CD4-positive, alpha-beta T cell (primary cell): ENCODE data around the gene ACCSL. TPM values are rescaled to one million over a fixed set of nuclear protein-coding genes. Genes with fewer than 3 reads are reported as not detected.

Source experiments
- ATAC-seq: fragments of 200-7000 bp; cut with Tn5 transposase; one replicate; pipeline ENCODE4 v1.10.0; 2022; ENCODE audit warnings: mild to moderate bottlenecking; ENCODE audit not compliant: poor library complexity
- CTCF ChIA-PET: fragments of 350-600 bp; sonication (Branson Sonifier 250); formaldehyde crosslinking; loops from one replicate; lab custom pipeline; 2021; ENCODE audit warnings: antibody characterized with exemption, inconsistent platforms; lab: Charles Lee
- POLR2A ChIA-PET: fragments of 350-600 bp; sonication (Branson Sonifier 250); formaldehyde crosslinking; loops from one replicate; lab custom pipeline; 2021; ENCODE audit warnings: antibody characterized with exemption, inconsistent platforms; lab: Charles Lee
- DNase-seq, 14 experiments: peaks; one replicate each; pipeline ENCODE4 v3.0.0-alpha.2; 2013 to 2020; ENCODE audit warnings: mixed read lengths in 2 of 14
- H3K27ac ChIP-seq, 2 donors: one replicate each; pipeline versions ENCODE4 v1.5.1 to v1.7.0; 2013; ENCODE audit warnings: low read length in 2 of 2, low read depth in 1 of 2, mild to moderate bottlenecking in 1 of 2
- H3K27me3 ChIP-seq, 2 experiments: 1 replicate in 1 of 2; 2 replicates in 1 of 2; pipeline versions ENCODE4 v1.6.1 to v1.7.0; 2013; ENCODE audit warnings: low read length in 2 of 2, control low read depth in 1 of 2, mild to moderate bottlenecking in 1 of 2, moderate library complexity in 1 of 2; ENCODE audit not compliant: insufficient read depth in 2 of 2, control insufficient read depth in 1 of 2
- H3K36me3 ChIP-seq: one replicate; pipeline ENCODE4 v1.6.1; 2013; ENCODE audit warnings: low read length, control low read depth; ENCODE audit not compliant: insufficient read depth
- H3K4me1 ChIP-seq: one replicate; pipeline ENCODE4 v1.6.1; 2013; ENCODE audit warnings: low read length, control low read depth; ENCODE audit not compliant: insufficient read depth
- H3K4me3 ChIP-seq: one replicate; pipeline ENCODE4 v1.5.1; 2013; ENCODE audit warnings: mild to moderate bottlenecking, low read length, moderate library complexity
- H3K9me3 ChIP-seq, 2 experiments: 1 replicate in 1 of 2; 2 replicates in 1 of 2; pipeline versions ENCODE4 v1.6.1 to v1.7.0; 2013; ENCODE audit warnings: low read length in 2 of 2, mild to moderate bottlenecking in 2 of 2, control low read depth in 1 of 2, moderate library complexity in 1 of 2; ENCODE audit not compliant: control insufficient read depth in 1 of 2, insufficient read depth in 1 of 2
- H3K27ac Mint-ChIP-seq: one replicate; pipeline ENCODE4 v1.8.0; 2020; ENCODE audit warnings: mixed read lengths
- H3K27me3 Mint-ChIP-seq: one replicate; pipeline ENCODE4 v1.8.0; 2021; ENCODE audit warnings: mixed read lengths
- H3K36me3 Mint-ChIP-seq: one replicate; pipeline ENCODE4 v1.8.0; 2021; ENCODE audit warnings: low read depth, mixed read lengths
- H3K4me1 Mint-ChIP-seq: one replicate; pipeline ENCODE4 v1.8.0; 2021; ENCODE audit warnings: low read depth, mixed read lengths
- H3K4me3 Mint-ChIP-seq: one replicate; pipeline ENCODE4 v1.8.0; 2020; ENCODE audit warnings: mild to moderate bottlenecking, mixed read lengths
- H3K9me3 Mint-ChIP-seq: one replicate; pipeline ENCODE4 v1.8.0; 2020; ENCODE audit warnings: mixed read lengths
- intact Hi-C, 2 experiments: fragments of 100-400 bp; cut with DNase I in 1 of 2; cut with micrococcal nuclease in 1 of 2; formaldehyde crosslinking; loops; one replicate each; pipeline versions ENCODE4 v1.15.1 to v1.9.0; 2023 to 2025; cut with DNase I, micrococcal nuclease
- total RNA-seq, 174 experiments: library from RNA in 2 of 174; stranded (reverse) in 2 of 174; gene quantifications; one replicate each; pipeline ENCODE4 v1.2.3 and lab custom pipeline; 2021 to 2026
- TF ChIP-seq, protein P1 (sequence below): fragments of 200-600 bp; IDR thresholded peaks from one replicate; pipeline ENCODE4 v1.8.0; 2022; ENCODE audit warnings: antibody characterized with exemption, mild to moderate bottlenecking

The ACCSL gene
- total RNA-seq, 2 experiments from 2014 or later, result not detected

DNA sequence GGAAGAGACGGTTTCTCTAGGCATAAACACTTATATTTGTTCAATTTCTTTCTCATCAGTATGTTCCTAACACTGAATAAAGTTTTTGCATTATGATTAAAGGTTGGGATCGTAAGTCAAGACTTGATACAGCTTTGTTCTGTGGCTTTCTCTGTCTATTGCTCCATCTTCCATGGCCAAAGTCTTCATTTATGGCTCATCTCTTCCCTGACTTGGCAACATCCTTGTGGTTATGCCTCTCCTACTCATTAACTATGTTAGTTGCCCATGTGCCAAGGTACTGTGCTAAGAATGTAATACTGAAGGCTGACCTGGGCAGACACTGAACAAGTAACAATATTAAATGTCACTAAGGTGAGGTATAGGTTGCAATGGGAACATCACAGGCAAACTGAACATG, 1.6 kb upstream of the ACCSL start:
- intact Hi-C loops, result no loop called here
- no peak overlapping the region for H3K27ac Mint-ChIP-seq
- no peaks in the 10 kb centered on the region for H3K36me3 ChIP-seq
- peaks cover 4% of the 10 kb centered on the region for H3K27me3 Mint-ChIP-seq
- peaks cover 0 to 3% of the 10 kb centered on the region in 2 experiments for H3K9me3 ChIP-seq
- TF ChIP-seq, protein P1, sequence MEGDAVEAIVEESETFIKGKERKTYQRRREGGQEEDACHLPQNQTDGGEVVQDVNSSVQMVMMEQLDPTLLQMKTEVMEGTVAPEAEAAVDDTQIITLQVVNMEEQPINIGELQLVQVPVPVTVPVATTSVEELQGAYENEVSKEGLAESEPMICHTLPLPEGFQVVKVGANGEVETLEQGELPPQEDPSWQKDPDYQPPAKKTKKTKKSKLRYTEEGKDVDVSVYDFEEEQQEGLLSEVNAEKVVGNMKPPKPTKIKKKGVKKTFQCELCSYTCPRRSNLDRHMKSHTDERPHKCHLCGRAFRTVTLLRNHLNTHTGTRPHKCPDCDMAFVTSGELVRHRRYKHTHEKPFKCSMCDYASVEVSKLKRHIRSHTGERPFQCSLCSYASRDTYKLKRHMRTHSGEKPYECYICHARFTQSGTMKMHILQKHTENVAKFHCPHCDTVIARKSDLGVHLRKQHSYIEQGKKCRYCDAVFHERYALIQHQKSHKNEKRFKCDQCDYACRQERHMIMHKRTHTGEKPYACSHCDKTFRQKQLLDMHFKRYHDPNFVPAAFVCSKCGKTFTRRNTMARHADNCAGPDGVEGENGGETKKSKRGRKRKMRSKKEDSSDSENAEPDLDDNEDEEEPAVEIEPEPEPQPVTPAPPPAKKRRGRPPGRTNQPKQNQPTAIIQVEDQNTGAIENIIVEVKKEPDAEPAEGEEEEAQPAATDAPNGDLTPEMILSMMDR, result no peak
- no peak overlapping the region for H3K4me3 ChIP-seq
- H3K4me1 ChIP-seq, result no peaks in the 10 kb centered on the region
- H3K9me3 Mint-ChIP-seq, result peaks cover 3% of the 10 kb centered on the region
- DNase-seq, result no peak
- H3K27me3 ChIP-seq, result no peaks in the 10 kb centered on the region
- no peaks in the 10 kb centered on the region for H3K4me1 Mint-ChIP-seq
- H3K36me3 Mint-ChIP-seq, result no peaks in the 10 kb centered on the region
- H3K4me3 Mint-ChIP-seq, result no peak overlapping the region
- no peak overlapping the region for H3K27ac ChIP-seq
- no peak for ATAC-seq
- POLR2A ChIA-PET, result no interaction called here
- CTCF ChIA-PET, result no interaction called here

DNA sequence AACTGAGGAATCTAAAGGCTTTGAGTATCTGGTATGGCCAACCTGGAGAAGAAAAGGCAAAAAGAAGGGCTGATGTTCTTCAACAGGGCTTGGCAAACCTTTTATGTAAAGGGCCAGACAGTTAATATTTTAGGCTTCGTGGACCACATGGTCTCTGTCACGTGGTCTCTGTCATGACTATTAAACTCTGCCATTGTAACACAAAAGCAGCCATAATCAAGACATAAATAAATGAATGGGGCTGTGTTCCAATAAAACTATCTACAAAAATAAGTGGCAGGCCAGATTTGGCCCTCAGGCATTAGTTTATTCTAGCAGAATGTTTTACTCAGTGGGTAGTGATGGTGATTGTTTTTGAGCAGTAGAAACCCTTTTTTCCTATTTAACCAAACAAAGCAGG, 483 bp upstream of the ACCSL start:
- Mint-ChIP-seq H3K36me3 (no peaks in the 10 kb centered on the region), H3K9me3 (no peaks in the 10 kb centered on the region), H3K4me3 (no peak overlapping the region), H3K27ac (no peak overlapping the region), H3K4me1 (no peaks in the 10 kb centered on the region), H3K27me3 (peaks cover 4% of the 10 kb centered on the region)
- no peak for DNase-seq
- Histone ChIP-seq H3K9me3 (no peaks in the 10 kb centered on the region), H3K36me3 (no peaks in the 10 kb centered on the region), H3K27me3 (no peaks in the 10 kb centered on the region), H3K27ac (no peak overlapping the region), H3K4me3 (no peak overlapping the region), H3K4me1 (no peaks in the 10 kb centered on the region)
- CTCF ChIA-PET, result no interaction called here
- POLR2A ChIA-PET, result no interaction called here
- TF ChIP-seq, protein P1, result no peak
- no peak for ATAC-seq
- intact Hi-C loops, result no loop called here

DNA sequence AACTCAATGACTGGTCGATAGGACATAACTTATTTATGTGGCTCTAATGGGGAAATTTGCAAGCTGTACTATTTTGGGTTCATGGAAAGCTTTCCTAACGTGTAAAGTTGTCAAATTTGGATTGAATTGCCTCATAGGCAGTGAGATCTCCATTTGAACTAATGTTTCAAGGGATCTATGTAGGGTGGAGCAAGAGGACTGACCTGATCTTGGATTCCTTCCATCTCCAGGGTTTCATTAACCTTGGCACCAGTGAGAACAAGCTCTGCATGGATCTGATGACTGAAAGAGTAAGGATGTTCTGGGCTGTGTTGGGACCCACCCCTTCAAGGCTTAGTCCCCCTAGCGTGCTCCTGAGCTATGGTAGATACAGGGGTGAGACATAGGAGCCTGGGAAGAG, 2.1 kb downstream of the ACCSL start:
- ATAC-seq, result no peak
- H3K4me1 Mint-ChIP-seq, result no peaks in the 10 kb centered on the region
- H3K36me3 ChIP-seq, result no peaks in the 10 kb centered on the region
- ChIA-PET CTCF (no interaction called here), POLR2A (no interaction called here)
- H3K27me3 Mint-ChIP-seq, result peaks cover 4% of the 10 kb centered on the region
- no peaks in the 10 kb centered on the region for H3K36me3 Mint-ChIP-seq
- H3K27ac Mint-ChIP-seq, result no peak overlapping the region
- intact Hi-C loops, result no loop called here
- TF ChIP-seq, protein P1, result no peak
- H3K4me3 ChIP-seq, result no peak overlapping the region
- no peaks in the 10 kb centered on the region for H3K27me3 ChIP-seq
- no peak overlapping the region for H3K4me3 Mint-ChIP-seq
- no peaks in the 10 kb centered on the region for H3K4me1 ChIP-seq
- H3K9me3 Mint-ChIP-seq, result no peaks in the 10 kb centered on the region
- no peak overlapping the region for H3K27ac ChIP-seq
- no peak for DNase-seq
- no peaks in the 10 kb centered on the region for H3K9me3 ChIP-seq
